Ishikawa (cell line): Measurements from ENCODE around the gene SHFL.

Source experiments
- CEBPB ChIP-seq: IDR thresholded peaks from 2 replicates; pipeline ENCODE4 v1.6.1; 2012
- CREB1 ChIP-seq: IDR thresholded peaks from 2 replicates; pipeline ENCODE4 v1.6.1; 2012; ENCODE audit warnings: low read depth
- EGR1 ChIP-seq: IDR thresholded peaks from 2 replicates; pipeline ENCODE4 v1.6.1; 2012
- EP300 ChIP-seq: IDR thresholded peaks from 2 replicates; pipeline ENCODE4 v1.6.1; 2012; ENCODE audit warnings: borderline replicate concordance
- FOXM1 ChIP-seq: IDR thresholded peaks from 2 replicates; pipeline ENCODE4 v1.6.1; 2012; ENCODE audit warnings: low read depth, borderline replicate concordance
- NFIC ChIP-seq: IDR thresholded peaks from 2 replicates; pipeline ENCODE4 v1.6.1; 2012
- RAD21 ChIP-seq: IDR thresholded peaks from 2 replicates; pipeline ENCODE4 v1.6.1; 2012; ENCODE audit warnings: low read depth
- TAF1 ChIP-seq: IDR thresholded peaks from 2 replicates; pipeline ENCODE4 v1.6.1; 2012; ENCODE audit warnings: low read depth, mild to moderate bottlenecking
- TCF12 ChIP-seq: IDR thresholded peaks from 2 replicates; pipeline ENCODE4 v1.6.1; 2012; ENCODE audit warnings: low read depth
- TEAD4 ChIP-seq: IDR thresholded peaks from 2 replicates; pipeline ENCODE4 v1.6.1; 2012
- YY1 ChIP-seq: IDR thresholded peaks from 2 replicates; pipeline ENCODE4 v1.6.1; 2012; ENCODE audit warnings: low read depth
- ZBTB7A ChIP-seq: IDR thresholded peaks from 2 replicates; pipeline ENCODE4 v1.6.1; 2012; ENCODE audit warnings: low read depth
- TF ChIP-seq, protein P1 (sequence below): IDR thresholded peaks from 2 replicates; pipeline ENCODE4 v1.6.1; 2012; ENCODE audit warnings: low read depth, mild to moderate bottlenecking
- TF ChIP-seq, protein P2 (sequence below): IDR thresholded peaks from 2 replicates; pipeline ENCODE4 v1.6.1; 2012
- TF ChIP-seq, protein P3 (sequence below): IDR thresholded peaks from 2 replicates; pipeline ENCODE4 v1.6.1; 2012

SHFL gene

DNA sequence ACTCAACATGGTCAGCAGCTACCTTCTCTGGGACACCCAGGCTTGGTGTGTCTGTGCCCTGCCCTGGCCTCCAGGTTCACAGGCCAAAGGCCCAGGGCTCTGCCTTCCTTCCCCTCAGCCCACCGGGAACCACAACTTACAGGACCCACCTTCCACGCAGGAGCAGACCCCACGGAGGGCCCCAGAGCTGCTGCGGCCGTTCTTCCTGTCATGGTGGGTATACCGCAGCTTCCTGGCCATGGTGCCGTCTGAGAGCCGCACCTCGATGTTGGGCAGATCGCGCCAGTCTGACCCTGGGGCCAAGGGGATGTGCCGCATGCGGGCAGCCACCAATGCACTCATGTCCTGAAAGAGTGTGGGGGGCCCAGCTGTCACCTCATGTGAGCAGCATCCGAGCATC, 50.8 kb downstream of the SHFL start:
- TF ChIP-seq CEBPB: no peak
- no peak for TF ChIP-seq NFIC
- no peak for TF ChIP-seq YY1
- TF ChIP-seq, protein P1, sequence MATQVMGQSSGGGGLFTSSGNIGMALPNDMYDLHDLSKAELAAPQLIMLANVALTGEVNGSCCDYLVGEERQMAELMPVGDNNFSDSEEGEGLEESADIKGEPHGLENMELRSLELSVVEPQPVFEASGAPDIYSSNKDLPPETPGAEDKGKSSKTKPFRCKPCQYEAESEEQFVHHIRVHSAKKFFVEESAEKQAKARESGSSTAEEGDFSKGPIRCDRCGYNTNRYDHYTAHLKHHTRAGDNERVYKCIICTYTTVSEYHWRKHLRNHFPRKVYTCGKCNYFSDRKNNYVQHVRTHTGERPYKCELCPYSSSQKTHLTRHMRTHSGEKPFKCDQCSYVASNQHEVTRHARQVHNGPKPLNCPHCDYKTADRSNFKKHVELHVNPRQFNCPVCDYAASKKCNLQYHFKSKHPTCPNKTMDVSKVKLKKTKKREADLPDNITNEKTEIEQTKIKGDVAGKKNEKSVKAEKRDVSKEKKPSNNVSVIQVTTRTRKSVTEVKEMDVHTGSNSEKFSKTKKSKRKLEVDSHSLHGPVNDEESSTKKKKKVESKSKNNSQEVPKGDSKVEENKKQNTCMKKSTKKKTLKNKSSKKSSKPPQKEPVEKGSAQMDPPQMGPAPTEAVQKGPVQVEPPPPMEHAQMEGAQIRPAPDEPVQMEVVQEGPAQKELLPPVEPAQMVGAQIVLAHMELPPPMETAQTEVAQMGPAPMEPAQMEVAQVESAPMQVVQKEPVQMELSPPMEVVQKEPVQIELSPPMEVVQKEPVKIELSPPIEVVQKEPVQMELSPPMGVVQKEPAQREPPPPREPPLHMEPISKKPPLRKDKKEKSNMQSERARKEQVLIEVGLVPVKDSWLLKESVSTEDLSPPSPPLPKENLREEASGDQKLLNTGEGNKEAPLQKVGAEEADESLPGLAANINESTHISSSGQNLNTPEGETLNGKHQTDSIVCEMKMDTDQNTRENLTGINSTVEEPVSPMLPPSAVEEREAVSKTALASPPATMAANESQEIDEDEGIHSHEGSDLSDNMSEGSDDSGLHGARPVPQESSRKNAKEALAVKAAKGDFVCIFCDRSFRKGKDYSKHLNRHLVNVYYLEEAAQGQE: no peak
- TF ChIP-seq, protein P2, sequence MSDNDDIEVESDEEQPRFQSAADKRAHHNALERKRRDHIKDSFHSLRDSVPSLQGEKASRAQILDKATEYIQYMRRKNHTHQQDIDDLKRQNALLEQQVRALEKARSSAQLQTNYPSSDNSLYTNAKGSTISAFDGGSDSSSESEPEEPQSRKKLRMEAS: no peak

DNA sequence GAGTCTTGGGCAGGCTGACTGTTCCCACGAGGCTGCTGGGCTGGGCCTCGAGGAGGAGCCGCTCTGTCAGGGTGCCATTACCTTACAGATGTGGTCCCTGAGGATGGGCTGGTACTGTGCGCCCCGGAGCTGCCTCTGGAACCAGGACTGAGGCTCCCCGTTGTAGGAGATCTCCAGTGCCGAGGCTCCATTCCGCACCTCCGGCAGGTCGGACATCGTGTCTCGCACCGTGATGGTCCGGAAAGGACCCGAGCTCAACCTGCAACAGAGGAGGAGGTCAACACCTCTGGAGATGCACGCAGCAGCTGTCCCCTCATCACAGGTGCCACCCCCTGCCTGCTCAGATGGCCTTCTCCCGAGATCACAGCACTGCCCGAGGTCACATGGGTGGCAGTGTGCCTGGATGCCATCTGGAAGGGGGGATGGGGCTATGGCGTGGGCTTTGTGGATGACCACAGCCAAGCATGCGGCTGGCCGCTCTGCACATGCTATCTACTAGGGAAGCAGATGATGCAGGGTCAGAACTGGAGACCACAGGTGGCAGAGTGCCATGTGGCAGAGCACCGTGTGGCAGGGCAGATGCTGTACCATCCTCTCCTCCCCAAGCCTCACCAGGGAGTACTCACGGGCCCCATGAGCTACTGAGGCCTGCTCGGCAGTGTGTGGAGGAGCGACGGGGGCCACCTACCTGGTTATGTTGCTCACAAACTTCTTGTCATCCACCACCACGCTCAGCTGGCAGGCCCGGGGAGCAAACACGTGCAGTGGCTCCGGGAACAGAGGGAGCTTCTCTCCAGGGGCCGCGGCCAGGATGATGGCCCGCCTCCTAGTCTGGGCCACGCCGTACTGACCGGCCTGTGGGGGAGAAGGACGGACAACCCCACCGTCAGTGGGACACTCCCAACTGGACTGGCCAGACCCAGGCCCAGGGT, 51.9 kb downstream of the SHFL start:
- TF ChIP-seq, protein P2: no peak
- TF ChIP-seq TEAD4 (no peak), YY1 (no peak), ZBTB7A (no peak), EGR1 (no peak), FOXM1 (no peak), CEBPB (no peak), NFIC (no peak), EP300 (no peak), TAF1 (no peak), CREB1 (no peak), RAD21 (no peak)
- TF ChIP-seq, protein P3, sequence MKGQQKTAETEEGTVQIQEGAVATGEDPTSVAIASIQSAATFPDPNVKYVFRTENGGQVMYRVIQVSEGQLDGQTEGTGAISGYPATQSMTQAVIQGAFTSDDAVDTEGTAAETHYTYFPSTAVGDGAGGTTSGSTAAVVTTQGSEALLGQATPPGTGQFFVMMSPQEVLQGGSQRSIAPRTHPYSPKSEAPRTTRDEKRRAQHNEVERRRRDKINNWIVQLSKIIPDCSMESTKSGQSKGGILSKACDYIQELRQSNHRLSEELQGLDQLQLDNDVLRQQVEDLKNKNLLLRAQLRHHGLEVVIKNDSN: no peak
- TF ChIP-seq, protein P1: no peak

DNA sequence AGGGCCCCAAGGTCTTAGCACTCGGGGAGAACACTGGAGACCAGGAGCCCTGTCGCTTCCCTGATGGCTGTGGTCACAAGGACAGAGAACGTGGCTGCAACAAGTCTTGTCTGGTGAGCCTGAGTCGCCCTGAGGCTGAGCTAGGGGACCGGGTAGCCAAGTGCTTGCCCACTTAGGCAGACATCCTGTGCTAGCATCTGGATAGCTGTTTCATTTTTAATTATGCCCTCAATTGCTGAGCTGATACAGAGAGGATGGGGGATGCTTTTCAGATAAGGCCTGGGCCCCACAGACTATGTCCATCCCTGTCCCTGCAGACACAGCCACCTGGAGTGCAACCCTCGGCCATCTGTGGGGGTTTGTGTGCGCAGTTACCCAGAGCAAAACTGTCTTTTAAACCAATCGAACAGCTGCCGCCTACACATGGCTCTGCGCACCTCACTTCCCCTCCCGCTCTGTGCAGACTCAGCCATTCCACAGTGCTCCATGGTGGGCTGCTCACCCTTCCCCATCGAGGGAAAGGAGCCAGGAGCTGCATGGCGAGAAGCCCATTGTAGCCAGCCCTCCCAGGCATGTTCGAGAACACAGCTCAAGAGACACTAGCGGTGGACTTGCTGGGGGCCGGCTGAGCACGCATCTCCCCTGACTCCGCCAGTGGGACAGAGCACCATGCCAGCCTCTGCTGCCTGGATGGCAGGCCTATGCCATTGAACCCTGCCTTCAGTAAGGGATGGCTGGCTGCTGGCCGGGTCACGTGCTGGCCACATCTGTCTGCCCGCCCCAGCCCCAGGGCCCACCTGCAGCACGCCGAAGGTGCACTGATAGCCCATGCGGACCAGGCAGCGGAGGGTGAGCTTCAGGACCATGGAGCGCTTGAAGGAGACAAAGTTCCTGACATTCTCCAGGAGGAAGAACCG, 53.0 kb downstream of the SHFL start:
- TF ChIP-seq FOXM1: no peak

DNA sequence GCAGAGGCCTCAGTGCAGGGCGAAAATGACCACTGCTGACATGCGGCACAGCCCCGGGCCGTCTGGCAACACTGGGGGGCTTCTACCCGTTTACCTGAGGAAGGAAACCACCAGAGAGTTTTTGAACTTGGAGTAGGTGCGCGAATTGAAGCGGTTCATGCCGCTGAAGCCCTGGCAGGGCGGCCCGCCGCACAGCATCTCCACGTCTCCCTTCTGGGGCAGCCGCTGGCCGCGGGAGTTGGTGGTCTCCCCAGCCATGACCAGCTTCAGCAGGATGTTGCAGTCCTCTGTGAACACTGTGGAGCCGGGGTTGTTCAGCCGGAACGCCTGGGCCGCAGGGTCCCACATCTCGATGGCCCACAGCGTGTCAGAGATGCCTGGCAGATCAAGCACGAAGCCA, 53.8 kb downstream of the SHFL start:
- TF ChIP-seq, protein P1: no peak
- no peak for TF ChIP-seq ZBTB7A
- TF ChIP-seq EGR1: no peak
- TF ChIP-seq EP300: no peak
- TF ChIP-seq CEBPB: no peak
- no peak for TF ChIP-seq NFIC
- TF ChIP-seq TAF1: no peak
- TF ChIP-seq RAD21: no peak
- no peak for TF ChIP-seq TCF12

DNA sequence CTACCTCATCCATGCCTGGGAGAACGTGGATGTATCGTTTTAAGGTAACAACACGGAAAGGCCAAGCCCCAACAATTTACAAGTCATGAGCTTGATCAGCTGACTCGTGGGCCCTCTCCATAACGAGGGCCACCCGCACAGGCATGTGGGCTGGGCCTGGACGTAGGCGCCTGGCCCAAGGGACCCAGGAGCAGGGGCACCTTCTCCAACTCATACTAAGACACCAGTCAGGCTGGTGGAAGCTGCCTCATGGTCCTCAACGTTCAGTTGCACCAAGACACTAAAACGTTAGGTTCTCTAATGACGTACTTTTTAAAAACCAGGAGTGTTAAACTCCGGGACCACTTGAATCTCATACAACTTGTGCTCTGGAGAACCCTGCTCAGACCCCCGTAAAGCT, 55.4 kb downstream of the SHFL start:
- no peak for TF ChIP-seq ZBTB7A
- no peak for TF ChIP-seq EGR1
- no peak for TF ChIP-seq EP300
